ENCODE data around the gene MRPS22. TPM values are rescaled to one million over a fixed set of nuclear protein-coding genes. Genes with fewer than 3 reads are reported as not detected.

MRPS22 gene
- total RNA-seq, 1 donor from 2014 or later, result 45.3 TPM

DNA sequence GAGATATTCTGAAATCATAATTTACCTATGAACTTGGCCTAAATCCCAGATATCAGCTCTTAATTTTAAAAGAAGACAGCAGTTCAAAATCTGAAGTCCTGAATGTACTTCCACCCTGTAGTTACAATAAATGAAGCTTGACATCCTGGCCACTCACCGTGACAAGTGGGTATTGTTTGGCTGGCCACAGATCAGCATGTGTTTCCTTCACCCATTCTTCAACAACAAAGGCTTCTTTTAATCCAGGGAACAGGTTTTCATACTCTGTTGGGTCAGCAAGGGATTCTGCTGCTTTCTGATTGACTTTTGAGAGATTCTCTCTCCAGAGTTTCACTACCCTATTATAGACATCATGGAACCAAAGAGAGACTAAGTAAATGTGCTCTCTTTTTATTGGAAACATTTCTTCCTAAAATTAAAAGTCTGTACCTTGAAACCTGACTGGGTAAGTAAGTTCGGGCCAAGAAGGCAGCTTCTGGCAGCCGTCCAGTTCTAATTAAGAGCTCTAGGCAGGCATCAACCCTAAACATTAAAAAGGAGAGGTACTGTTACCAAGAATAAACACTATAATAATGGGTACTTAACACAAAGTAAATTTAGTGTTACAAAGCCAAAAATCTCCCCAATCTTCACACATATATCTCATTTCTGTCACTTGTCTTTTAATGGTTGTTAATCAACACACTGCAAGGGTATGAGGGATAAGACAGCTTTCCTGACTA is 15.2 kb downstream of the MRPS22 start:
- H3K4me3 Mint-ChIP-seq, result peak overlapping the region; percentile 16
- peaks cover 30% of the 10 kb centered on the region for H3K36me3 Mint-ChIP-seq (ENCODE audit: low read depth)
- peaks cover 20% of the 10 kb centered on the region for H3K4me1 Mint-ChIP-seq
- H3K9me3 Mint-ChIP-seq, result no peaks in the 10 kb centered on the region
- TF ChIP-seq CTCF (conservative IDR thresholded peaks at IDR 0.05), result no peak
- no peak for DNase-seq (ENCODE audit: low read depth, low spot score)
- H3K27me3 Mint-ChIP-seq (ENCODE audit: low read depth), result no peaks in the 10 kb centered on the region
- H3K27ac Mint-ChIP-seq (ENCODE audit: unreplicated experiment), result peak overlapping the region; percentile 40

GRCh38 chr3:139361276-139361675 is 17.5 kb downstream of the MRPS22 start:
- H3K36me3 Mint-ChIP-seq (ENCODE audit: low read depth), result peaks cover 24% of the 10 kb centered on the region
- H3K27ac Mint-ChIP-seq (ENCODE audit: unreplicated experiment), result no peak overlapping the region
- H3K27me3 Mint-ChIP-seq (ENCODE audit: low read depth), result no peaks in the 10 kb centered on the region

GRCh38 chr3:139364549-139364948 is 20.7 kb downstream of the MRPS22 start:
- peaks cover 14% of the 10 kb centered on the region for H3K36me3 Mint-ChIP-seq (ENCODE audit: low read depth)
- no peaks in the 10 kb centered on the region for H3K27me3 Mint-ChIP-seq (ENCODE audit: low read depth)
- H3K27ac Mint-ChIP-seq (ENCODE audit: unreplicated experiment), result no peak overlapping the region

More at GRCh38 chr3:139361276-139361675, 17.5 kb downstream of the MRPS22 start:
- DNase-seq (ENCODE audit: low read depth, low spot score), result no peak
- no peak for TF ChIP-seq CTCF (conservative IDR thresholded peaks at IDR 0.05)
- Mint-ChIP-seq H3K9me3 (no peaks in the 10 kb centered on the region), H3K4me3 (no peak overlapping the region), H3K4me1 (peaks cover 20% of the 10 kb centered on the region)

DNA sequence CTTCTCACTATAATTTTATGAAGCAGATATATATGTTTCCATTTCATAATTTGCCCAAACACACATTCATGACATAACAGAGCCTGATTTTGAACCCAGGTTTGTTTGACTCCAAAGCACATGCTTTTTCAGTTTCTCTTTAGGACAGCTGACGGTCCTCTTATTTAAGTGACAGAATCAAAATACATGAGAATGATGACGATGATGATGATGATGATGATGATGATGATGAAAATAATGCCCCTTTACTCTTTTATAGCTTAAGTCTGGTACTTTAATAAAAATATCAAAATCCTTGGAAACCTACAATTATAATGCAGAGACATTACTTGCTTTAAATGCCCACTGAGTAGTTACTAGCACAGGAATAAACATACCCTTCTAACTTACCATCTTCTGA is 30.3 kb downstream of the MRPS22 start:
- Mint-ChIP-seq H3K27ac (ENCODE audit: unreplicated experiment) (no peak overlapping the region), H3K4me1 (no peaks in the 10 kb centered on the region), H3K27me3 (ENCODE audit: low read depth) (no peaks in the 10 kb centered on the region), H3K4me3 (no peak overlapping the region), H3K36me3 (ENCODE audit: low read depth) (no peaks in the 10 kb centered on the region), H3K9me3 (no peaks in the 10 kb centered on the region)
- TF ChIP-seq CTCF (conservative IDR thresholded peaks at IDR 0.05), result no peak
- no peak for DNase-seq (ENCODE audit: low read depth, low spot score)

More at GRCh38 chr3:139364549-139364948, 20.7 kb downstream of the MRPS22 start:
- Mint-ChIP-seq H3K4me3 (no peak overlapping the region), H3K4me1 (peaks cover 9% of the 10 kb centered on the region), H3K9me3 (no peaks in the 10 kb centered on the region)
- DNase-seq (ENCODE audit: low read depth, low spot score), result no peak
- no peak for TF ChIP-seq CTCF (conservative IDR thresholded peaks at IDR 0.05)

- H3K36me3 Mint-ChIP-seq (ENCODE audit: low read depth), result no peaks in the 10 kb centered on the region
- no peaks in the 10 kb centered on the region for H3K27me3 Mint-ChIP-seq (ENCODE audit: low read depth)
- no peaks in the 10 kb centered on the region for H3K9me3 Mint-ChIP-seq
- H3K27ac Mint-ChIP-seq (ENCODE audit: unreplicated experiment), result no peak overlapping the region
- no peak for DNase-seq (ENCODE audit: low read depth, low spot score)
- no peak overlapping the region for H3K4me3 Mint-ChIP-seq
- TF ChIP-seq CTCF (conservative IDR thresholded peaks at IDR 0.05), result no peak
- no peaks in the 10 kb centered on the region for H3K4me1 Mint-ChIP-seq
Observed at GRCh38 chr3:139377378-139377777, 33.6 kb downstream of the MRPS22 start.
